Memory B cell (primary cell): ENCODE results near the gene IGFBP7.
"Not testable (repeated sequence)": the region's sequence is repeated elsewhere in the genome, so short reads cannot be mapped to it uniquely, and the experiment has no call there.

Experiments
- ATAC-seq: fragments of 150-1000 bp; cut with Tn5 transposase; 2 replicates; pipeline ENCODE4 v1.10.0; 2021; ENCODE audit warnings: low read depth, mild to moderate bottlenecking, moderate library complexity
- DNase-seq, 2 donors: peaks; one replicate each; pipeline ENCODE4 v3.0.0; 2022; ENCODE audit warnings: low spot score in 2 of 2
- H3K27ac Mint-ChIP-seq: one replicate; pipeline ENCODE4 v1.8.0; 2022; ENCODE audit warnings: mild to moderate bottlenecking, moderate library complexity, mixed read lengths
- H3K27me3 Mint-ChIP-seq: one replicate; pipeline ENCODE4 v1.8.0; 2022; ENCODE audit warnings: mixed read lengths
- H3K36me3 Mint-ChIP-seq: one replicate; pipeline ENCODE4 v1.8.0; 2022; ENCODE audit warnings: mild to moderate bottlenecking, mixed read lengths
- H3K4me1 Mint-ChIP-seq: one replicate; pipeline ENCODE4 v1.8.0; 2022; ENCODE audit warnings: mixed read lengths
- H3K4me3 Mint-ChIP-seq: one replicate; pipeline ENCODE4 v1.8.0; 2022; ENCODE audit warnings: mild to moderate bottlenecking, moderate library complexity, mixed read lengths
- H3K9me3 Mint-ChIP-seq: one replicate; pipeline ENCODE4 v1.8.0; 2022; ENCODE audit warnings: mixed read lengths

The IGFBP7 gene

DNA sequence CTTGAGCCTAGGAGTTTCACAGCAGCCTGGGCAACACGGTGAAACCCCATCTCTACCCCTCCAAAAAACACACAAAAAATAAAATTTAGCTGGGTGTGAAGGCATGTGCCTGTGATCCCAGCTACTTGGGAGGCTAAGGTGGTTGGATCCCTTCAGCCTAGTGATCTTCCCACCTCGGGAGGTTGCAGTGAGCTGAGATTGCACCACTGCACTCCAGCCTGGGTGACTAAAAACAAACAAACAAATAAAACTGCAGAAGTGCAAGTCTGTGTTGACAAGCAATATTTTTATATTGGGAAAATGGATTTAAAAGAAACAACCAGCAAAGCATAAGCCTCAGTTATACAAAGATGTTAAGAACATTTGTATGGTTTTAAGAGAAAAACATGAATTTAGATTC lies 46.1 kb downstream of the IGFBP7 start:
- Mint-ChIP-seq H3K36me3 (no peaks in the 10 kb centered on the region), H3K4me1 (peaks cover 2% of the 10 kb centered on the region), H3K4me3 (no peak overlapping the region), H3K9me3 (no peaks in the 10 kb centered on the region), H3K27me3 (peaks cover 7% of the 10 kb centered on the region), H3K27ac (no peak overlapping the region)
- DNase-seq (no peak), ATAC-seq (no peak)

DNA sequence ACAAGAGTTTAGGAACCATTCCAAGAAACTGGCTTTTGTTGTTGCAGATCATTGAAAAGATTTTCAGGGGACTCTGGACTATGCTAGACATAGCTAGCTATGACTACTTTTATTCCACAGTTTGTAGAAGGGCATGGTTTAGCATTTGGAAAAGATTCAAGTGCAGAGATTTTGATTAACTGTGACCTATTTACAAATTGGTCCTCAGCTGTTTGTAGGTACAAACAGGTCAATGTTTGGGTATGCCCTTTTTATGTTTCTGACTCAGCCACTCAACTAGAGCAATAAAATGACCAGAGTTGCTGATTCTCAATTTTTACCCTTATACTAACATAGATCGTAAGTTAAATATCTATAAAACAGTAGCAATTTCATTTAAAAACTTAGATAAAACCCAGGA lies 46.7 kb downstream of the IGFBP7 start:
- Mint-ChIP-seq H3K36me3 (no peaks in the 10 kb centered on the region), H3K27me3 (peaks cover 7% of the 10 kb centered on the region), H3K4me1 (peaks cover 2% of the 10 kb centered on the region), H3K9me3 (no peaks in the 10 kb centered on the region), H3K27ac (no peak overlapping the region), H3K4me3 (no peak overlapping the region)
- DNase-seq (no peak), ATAC-seq (no peak)

DNA sequence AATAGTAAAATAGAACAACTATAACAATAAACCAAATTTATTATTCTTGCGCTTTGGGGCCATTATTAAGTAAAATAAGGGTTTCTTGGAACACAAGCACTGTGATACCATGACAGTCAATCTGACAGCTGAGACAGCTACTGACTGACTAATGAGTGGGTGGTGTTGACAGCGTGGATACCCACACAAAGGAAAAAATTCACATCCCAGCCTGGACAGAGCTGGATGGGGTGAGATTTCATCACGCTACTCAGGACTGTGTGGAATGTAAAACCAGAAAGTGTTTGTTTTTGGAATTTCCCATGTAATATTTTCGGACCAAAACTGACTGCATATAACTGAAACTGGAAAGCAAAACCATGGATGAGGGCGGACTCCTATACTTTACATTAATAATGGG lies 48.8 kb downstream of the IGFBP7 start:
- H3K4me1 Mint-ChIP-seq: peaks cover 2% of the 10 kb centered on the region

DNA sequence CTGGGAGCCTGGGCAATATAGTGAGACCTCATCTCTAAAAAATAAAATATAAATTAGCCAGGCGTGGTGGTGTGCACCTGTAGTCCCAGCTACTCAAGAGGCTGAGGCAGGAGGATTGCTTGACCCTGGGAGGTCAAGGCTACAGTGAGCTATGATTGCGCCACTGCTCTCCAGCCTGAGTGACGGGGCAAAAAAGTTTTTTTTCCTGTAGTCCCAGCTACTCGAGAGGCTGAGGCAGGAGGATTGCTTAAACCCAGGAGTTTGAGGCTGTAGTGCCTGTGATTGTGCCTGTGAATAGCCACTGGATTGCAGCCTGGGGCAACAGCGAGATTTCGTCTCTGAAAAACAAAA lies 49.5 kb downstream of the IGFBP7 start:
- not testable (repeated sequence) for H3K4me3 Mint-ChIP-seq, DNase-seq, ATAC-seq, H3K36me3 Mint-ChIP-seq, H3K4me1 Mint-ChIP-seq, H3K9me3 Mint-ChIP-seq, H3K27ac Mint-ChIP-seq
- H3K27me3 Mint-ChIP-seq: peaks cover 17% of the 10 kb centered on the region

More for the DNA sequence above, 48.8 kb downstream of the IGFBP7 start:
- no peaks in the 10 kb centered on the region for H3K9me3 Mint-ChIP-seq
- H3K4me3 Mint-ChIP-seq: no peak overlapping the region
- DNase-seq: no peak
- H3K36me3 Mint-ChIP-seq: no peaks in the 10 kb centered on the region
- no peak for ATAC-seq
- no peak overlapping the region for H3K27ac Mint-ChIP-seq
- H3K27me3 Mint-ChIP-seq: peaks cover 13% of the 10 kb centered on the region

GRCh38 chr4:57059890-57060716 lies 50.1 kb downstream of the IGFBP7 start:
- peaks cover 17% of the 10 kb centered on the region for H3K27me3 Mint-ChIP-seq
- ATAC-seq (no peak), DNase-seq (no peak)
- H3K4me1 Mint-ChIP-seq: peaks cover 2% of the 10 kb centered on the region
- H3K27ac Mint-ChIP-seq: no peak overlapping the region
- H3K4me3 Mint-ChIP-seq: no peak overlapping the region
- no peaks in the 10 kb centered on the region for H3K9me3 Mint-ChIP-seq
- no peaks in the 10 kb centered on the region for H3K36me3 Mint-ChIP-seq

DNA sequence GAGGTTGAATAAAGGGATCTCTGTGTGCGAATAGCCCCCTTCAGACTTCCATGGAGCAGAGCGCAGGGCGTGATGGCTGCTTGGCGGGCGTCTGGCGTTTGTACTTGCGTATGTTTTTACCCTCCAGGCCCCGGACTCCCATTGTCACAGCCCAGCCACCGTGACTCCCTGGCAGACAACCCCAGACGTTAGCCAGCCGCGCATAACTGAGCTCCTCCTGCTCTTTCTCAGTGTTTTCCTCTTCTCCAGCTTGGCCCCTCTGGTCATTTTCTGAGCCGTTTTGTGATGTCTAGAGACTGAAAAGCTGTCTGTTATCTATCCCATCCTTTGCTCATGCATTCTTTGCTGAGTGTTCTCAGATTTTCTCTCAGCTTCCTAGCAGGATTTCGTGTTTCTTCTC lies 54.3 kb downstream of the IGFBP7 start:
- peaks cover 2% of the 10 kb centered on the region for H3K4me1 Mint-ChIP-seq
- H3K27ac Mint-ChIP-seq: no peak overlapping the region
- H3K4me3 Mint-ChIP-seq: no peak overlapping the region
- DNase-seq (no peak), ATAC-seq (no peak)
- H3K9me3 Mint-ChIP-seq: no peaks in the 10 kb centered on the region
- H3K36me3 Mint-ChIP-seq: no peaks in the 10 kb centered on the region
- H3K27me3 Mint-ChIP-seq: peaks cover 21% of the 10 kb centered on the region

DNA sequence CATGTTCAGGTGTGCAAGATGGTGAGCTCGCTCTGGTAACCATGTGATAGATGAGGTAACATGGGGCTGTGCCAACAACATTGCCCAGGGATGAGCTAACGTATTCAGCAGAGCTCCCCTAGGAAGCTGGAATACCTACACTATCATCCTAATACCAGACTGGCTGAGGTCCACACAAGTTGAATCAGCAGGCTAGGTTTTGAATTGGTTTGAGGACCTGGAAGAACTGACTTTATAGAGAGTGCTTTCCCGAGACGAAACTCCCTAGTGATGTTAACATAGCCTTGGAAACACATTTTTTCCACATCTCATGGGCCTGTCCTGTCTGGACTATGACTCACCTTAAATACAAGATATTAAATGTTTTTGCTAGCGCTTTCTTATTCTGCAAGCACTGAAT lies 56.7 kb downstream of the IGFBP7 start:
- Mint-ChIP-seq H3K27ac (no peak overlapping the region), H3K36me3 (no peaks in the 10 kb centered on the region), H3K4me1 (no peaks in the 10 kb centered on the region), H3K9me3 (no peaks in the 10 kb centered on the region), H3K27me3 (peaks cover 22% of the 10 kb centered on the region), H3K4me3 (no peak overlapping the region)
- DNase-seq: no peak
- ATAC-seq: no peak

DNA sequence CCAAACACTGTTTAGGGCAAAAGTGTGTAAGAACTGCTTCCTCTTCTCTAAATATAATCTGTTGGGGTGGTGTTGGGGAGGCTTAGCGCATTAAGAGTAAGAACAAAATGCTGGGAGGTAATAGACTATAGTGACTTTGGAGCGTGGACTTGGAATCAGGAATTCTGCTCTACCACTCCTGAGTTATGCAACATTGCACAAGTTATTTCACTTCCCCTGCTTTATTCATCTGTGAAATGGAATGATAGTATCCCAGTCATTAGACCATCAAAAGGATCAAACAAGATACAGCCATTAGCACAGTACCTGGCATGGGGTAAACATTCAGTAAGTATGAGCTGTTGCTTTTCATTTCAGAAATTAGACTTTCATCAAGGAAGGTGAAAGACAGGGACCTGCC lies 58.7 kb downstream of the IGFBP7 start:
- H3K27ac Mint-ChIP-seq: no peak overlapping the region

GRCh38 chr4:57051095-57051494 lies 59.1 kb downstream of the IGFBP7 start:
- peaks cover 20% of the 10 kb centered on the region for H3K27me3 Mint-ChIP-seq
- DNase-seq: no peak
- no peaks in the 10 kb centered on the region for H3K4me1 Mint-ChIP-seq
- peaks cover 2% of the 10 kb centered on the region for H3K36me3 Mint-ChIP-seq
- H3K27ac Mint-ChIP-seq: no peak overlapping the region
- no peak for ATAC-seq
- peaks cover 4% of the 10 kb centered on the region for H3K9me3 Mint-ChIP-seq
- no peak overlapping the region for H3K4me3 Mint-ChIP-seq

More for the DNA sequence above, 58.7 kb downstream of the IGFBP7 start:
- peaks cover 4% of the 10 kb centered on the region for H3K9me3 Mint-ChIP-seq
- H3K36me3 Mint-ChIP-seq: peaks cover 2% of the 10 kb centered on the region
- no peaks in the 10 kb centered on the region for H3K4me1 Mint-ChIP-seq
- ATAC-seq: no peak
- H3K27me3 Mint-ChIP-seq: peaks cover 23% of the 10 kb centered on the region
- DNase-seq: no peak
- no peak overlapping the region for H3K4me3 Mint-ChIP-seq

DNA sequence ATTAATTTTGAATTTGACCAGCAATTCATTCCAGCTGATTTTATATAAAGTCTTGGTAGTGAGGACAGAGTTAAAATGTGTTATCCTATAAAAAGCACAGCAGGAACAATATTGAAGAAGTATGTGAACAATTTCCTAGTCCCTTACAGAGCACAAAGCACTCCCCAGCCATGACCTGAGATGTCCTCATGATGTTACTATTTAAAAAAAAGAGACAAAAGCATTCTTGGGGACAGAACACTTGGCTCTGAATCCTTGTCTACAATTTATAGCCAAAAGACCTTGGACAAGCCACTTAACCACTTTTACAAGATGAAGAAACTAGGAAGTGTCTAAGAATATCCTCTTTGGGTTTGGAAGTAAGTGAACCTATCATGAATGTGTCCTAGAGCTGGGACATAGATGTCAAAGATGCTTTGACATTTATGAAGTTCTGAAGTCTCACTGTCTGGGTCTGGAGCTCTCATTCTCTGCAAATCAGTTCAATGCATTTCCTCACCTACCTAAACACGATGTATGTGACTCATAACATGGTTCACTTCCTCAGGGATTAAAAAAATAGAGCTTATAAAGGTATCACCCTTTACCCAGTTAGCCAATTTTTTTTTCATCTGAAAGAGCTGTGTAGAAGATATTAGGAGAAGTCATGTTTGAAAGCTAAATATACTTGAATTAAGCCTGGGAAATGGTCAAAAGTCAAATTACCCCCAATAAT lies 61.4 kb downstream of the IGFBP7 start:
- no peak for ATAC-seq
- no peaks in the 10 kb centered on the region for H3K4me1 Mint-ChIP-seq
- no peak overlapping the region for H3K4me3 Mint-ChIP-seq
- H3K27me3 Mint-ChIP-seq: peaks cover 19% of the 10 kb centered on the region
- H3K9me3 Mint-ChIP-seq: peaks cover 4% of the 10 kb centered on the region
- no peak for DNase-seq
- peaks cover 2% of the 10 kb centered on the region for H3K36me3 Mint-ChIP-seq
- H3K27ac Mint-ChIP-seq: no peak overlapping the region

GRCh38 chr4:57047046-57047445 lies 63.1 kb downstream of the IGFBP7 start:
- not testable (repeated sequence) for H3K36me3 Mint-ChIP-seq, ATAC-seq, H3K9me3 Mint-ChIP-seq, H3K4me1 Mint-ChIP-seq, H3K4me3 Mint-ChIP-seq, DNase-seq, H3K27ac Mint-ChIP-seq
- H3K27me3 Mint-ChIP-seq: peaks cover 18% of the 10 kb centered on the region

- peaks cover 4% of the 10 kb centered on the region for H3K9me3 Mint-ChIP-seq
- ATAC-seq (no peak), DNase-seq (no peak)
- H3K4me3 Mint-ChIP-seq: no peak overlapping the region
- H3K36me3 Mint-ChIP-seq: peaks cover 2% of the 10 kb centered on the region
- H3K4me1 Mint-ChIP-seq: no peaks in the 10 kb centered on the region
- H3K27ac Mint-ChIP-seq: no peak overlapping the region
- peaks cover 13% of the 10 kb centered on the region for H3K27me3 Mint-ChIP-seq
These were observed 65.2 kb downstream of the IGFBP7 start for GRCh38 chr4:57044996-57045395.

GRCh38 chr4:57044279-57044678 lies 65.9 kb downstream of the IGFBP7 start:
- Mint-ChIP-seq H3K27ac (no peak overlapping the region), H3K4me3 (no peak overlapping the region), H3K36me3 (peaks cover 2% of the 10 kb centered on the region), H3K4me1 (no peaks in the 10 kb centered on the region), H3K27me3 (peaks cover 12% of the 10 kb centered on the region), H3K9me3 (peaks cover 4% of the 10 kb centered on the region)
- ATAC-seq (no peak), DNase-seq (no peak)

- no peaks in the 10 kb centered on the region for H3K4me1 Mint-ChIP-seq
- H3K36me3 Mint-ChIP-seq: peaks cover 2% of the 10 kb centered on the region
- H3K4me3 Mint-ChIP-seq: no peak overlapping the region
- DNase-seq (no peak), ATAC-seq (no peak)
- peaks cover 10% of the 10 kb centered on the region for H3K27me3 Mint-ChIP-seq
- H3K27ac Mint-ChIP-seq: no peak overlapping the region
- peaks cover 4% of the 10 kb centered on the region for H3K9me3 Mint-ChIP-seq
These were observed 66.6 kb downstream of the IGFBP7 start for GRCh38 chr4:57043347-57044251.
